ENCODE results near the gene APOL6.

Gene APOL6, protein sequence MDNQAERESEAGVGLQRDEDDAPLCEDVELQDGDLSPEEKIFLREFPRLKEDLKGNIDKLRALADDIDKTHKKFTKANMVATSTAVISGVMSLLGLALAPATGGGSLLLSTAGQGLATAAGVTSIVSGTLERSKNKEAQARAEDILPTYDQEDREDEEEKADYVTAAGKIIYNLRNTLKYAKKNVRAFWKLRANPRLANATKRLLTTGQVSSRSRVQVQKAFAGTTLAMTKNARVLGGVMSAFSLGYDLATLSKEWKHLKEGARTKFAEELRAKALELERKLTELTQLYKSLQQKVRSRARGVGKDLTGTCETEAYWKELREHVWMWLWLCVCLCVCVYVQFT

DNA sequence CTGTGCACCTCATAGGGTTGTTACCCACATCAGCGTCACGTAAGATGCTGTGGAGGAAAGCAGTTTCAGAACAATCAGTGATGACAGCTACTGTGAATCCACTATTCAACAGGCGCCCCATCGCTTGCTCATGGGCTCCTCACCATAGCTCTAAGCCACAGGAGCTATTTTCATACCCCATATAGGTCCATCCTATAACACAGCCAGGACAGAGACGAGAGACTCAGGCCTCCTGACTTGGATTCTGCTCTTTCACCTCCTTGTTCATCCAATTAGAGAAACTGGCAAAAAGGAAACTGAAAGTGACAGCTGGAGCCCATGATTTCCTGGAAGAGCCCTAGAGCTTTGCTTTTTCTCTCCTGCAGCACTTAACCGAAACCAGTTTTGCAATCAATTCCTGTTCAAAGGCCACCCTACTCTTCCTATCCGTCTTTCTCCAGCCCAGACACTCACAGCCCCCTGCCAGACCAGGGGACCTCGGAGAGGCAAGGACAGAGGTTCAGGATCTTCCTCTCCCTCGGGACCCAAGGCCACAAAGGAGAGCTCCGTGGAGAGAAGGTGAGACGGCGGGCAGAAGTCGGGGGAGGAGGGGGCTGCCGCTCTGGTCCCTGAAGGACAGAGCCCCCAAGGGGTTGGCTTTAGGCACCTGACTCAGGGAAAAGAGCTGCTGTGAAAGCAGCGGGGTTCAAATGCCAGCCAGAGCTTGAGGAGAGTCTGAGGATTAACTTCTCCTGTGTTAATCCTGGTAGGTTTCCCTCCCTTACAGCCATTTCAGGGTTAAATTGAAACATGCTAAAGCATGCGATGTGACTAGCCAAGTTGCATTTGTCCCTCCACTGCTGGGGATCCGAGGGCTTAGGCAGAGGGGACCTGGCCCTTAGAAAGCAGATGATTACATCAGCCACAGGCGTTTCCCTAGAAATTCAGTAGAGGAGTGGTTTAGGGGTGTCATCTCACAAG is at the start of gene APOL6:
APOL6 (plus strand) TSS at position 381 of the 960 bp plus-strand sequence. CDS start 7,980 bp downstream, outside the sequence.
- H3K4me1 ChIP-seq (ENCODE audit: control insufficient read depth, insufficient read depth, low read length) = peaks cover 12% of the 10 kb centered on the region
- H3K27ac ChIP-seq (ENCODE audit: low read depth, low read length) = peak within 1 kb of the TSS; percentile 40

DNA sequence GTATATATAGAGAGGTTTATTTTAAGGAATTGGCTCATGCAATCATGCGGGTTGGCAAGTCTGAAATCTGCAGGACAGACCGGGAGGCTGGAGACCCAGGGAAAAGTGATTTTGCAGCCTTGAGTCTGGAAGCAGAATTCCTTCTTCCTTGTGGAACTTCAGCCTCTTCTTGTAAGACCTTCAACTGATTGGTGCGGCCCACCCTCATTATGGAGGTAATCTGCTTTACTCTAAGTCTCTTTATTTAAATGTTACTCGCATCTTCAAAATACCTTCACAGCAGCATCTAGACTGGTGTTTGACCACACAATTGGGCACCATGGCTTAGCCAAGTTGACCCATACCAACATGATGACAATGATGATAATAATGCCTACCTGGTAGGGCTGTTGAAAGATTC is 48.9 kb upstream of the APOL6 start:
- H3K27me3 ChIP-seq (ENCODE audit: control insufficient read depth, insufficient read depth, low read length) = no peaks in the 10 kb centered on the region
- H3K4me3 ChIP-seq (ENCODE audit: low read depth, low read length) = no peak overlapping the region
- no peaks in the 10 kb centered on the region for H3K9me3 ChIP-seq (ENCODE audit: control insufficient read depth, insufficient read depth, low read length)
- no peaks in the 10 kb centered on the region for H3K36me3 ChIP-seq (ENCODE audit: control insufficient read depth, insufficient read depth, low read length)
- no peaks in the 10 kb centered on the region for H3K4me1 ChIP-seq (ENCODE audit: control insufficient read depth, insufficient read depth, low read length)
- H3K27ac ChIP-seq (ENCODE audit: low read depth, low read length) = no peak overlapping the region
- H3K9ac ChIP-seq (ENCODE audit: low read depth, low read length) = no peak overlapping the region

More for the DNA sequence above, at the start of gene APOL6:
- Histone ChIP-seq H3K9me3 (ENCODE audit: control insufficient read depth, insufficient read depth, low read length) (no peaks in the 10 kb centered on the region; the same call in 1 of the 2 replicates), H3K9ac (ENCODE audit: low read depth, low read length) (peak within 1 kb of the TSS; percentile 46; the same call in 1 of the 2 replicates), H3K4me3 (ENCODE audit: low read depth, low read length) (no peak within 1 kb of the TSS), H3K36me3 (ENCODE audit: control insufficient read depth, insufficient read depth, low read length) (no peaks in the 10 kb centered on the region), H3K27me3 (ENCODE audit: control insufficient read depth, insufficient read depth, low read length) (no peaks in the 10 kb centered on the region)

DNA sequence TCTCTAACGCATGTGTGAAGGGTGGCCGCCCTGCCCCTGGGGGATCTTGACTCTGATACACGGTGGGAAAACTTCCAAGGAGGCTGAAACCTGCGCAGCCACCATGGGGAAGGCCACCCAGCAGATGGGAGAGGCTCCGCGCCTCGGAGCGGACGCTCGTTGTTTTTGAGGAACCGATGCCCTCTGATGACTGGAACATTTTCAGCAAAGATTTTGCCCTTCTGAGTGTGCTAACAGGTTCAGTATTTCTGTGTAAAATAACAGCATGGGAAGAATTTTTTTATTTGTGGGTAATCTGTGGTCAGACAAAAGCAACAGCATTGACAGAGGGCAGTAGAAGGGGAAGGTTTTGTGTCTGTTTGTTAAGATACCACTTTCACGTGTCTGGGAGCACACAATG is 47.8 kb upstream of the APOL6 start:
- Histone ChIP-seq H3K9me3 (ENCODE audit: control insufficient read depth, insufficient read depth, low read length) (no peaks in the 10 kb centered on the region), H3K4me1 (ENCODE audit: control insufficient read depth, insufficient read depth, low read length) (no peaks in the 10 kb centered on the region), H3K27ac (ENCODE audit: low read depth, low read length) (no peak overlapping the region), H3K27me3 (ENCODE audit: control insufficient read depth, insufficient read depth, low read length) (no peaks in the 10 kb centered on the region), H3K9ac (ENCODE audit: low read depth, low read length) (no peak overlapping the region), H3K36me3 (ENCODE audit: control insufficient read depth, insufficient read depth, low read length) (no peaks in the 10 kb centered on the region), H3K4me3 (ENCODE audit: low read depth, low read length) (no peak overlapping the region)

DNA sequence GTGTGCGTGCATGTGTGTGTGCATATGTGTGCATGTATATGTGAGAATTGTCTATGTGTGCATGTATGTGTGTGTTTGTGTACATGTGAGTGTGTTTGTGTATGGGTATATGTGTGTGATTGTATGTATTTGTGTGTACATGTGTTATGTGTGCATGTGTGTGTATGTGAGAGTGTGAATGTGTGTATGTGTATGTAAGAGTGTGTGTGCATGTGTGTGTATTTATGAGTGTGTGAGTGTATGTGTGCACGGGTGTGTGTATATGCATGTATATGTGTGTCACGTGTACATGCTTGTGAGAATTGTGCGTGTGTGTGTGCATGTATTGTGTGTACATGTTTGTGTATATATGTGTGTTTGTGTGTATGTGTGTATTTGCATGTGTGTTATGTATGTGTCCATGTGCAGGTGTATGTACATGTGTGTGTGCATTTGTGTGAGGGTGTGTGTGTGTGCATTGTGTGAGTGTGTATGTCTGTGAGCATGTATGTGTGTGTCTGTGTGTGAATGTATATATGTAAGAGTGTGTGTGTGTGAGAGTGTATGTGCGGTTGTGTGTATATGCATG is 47.1 kb upstream of the APOL6 start:
- Histone ChIP-seq H3K36me3 (ENCODE audit: control insufficient read depth, insufficient read depth, low read length) (no peaks in the 10 kb centered on the region), H3K9me3 (ENCODE audit: control insufficient read depth, insufficient read depth, low read length) (no peaks in the 10 kb centered on the region), H3K27ac (ENCODE audit: low read depth, low read length) (no peak overlapping the region), H3K9ac (ENCODE audit: low read depth, low read length) (no peak overlapping the region), H3K4me1 (ENCODE audit: control insufficient read depth, insufficient read depth, low read length) (no peaks in the 10 kb centered on the region), H3K4me3 (ENCODE audit: low read depth, low read length) (no peak overlapping the region), H3K27me3 (ENCODE audit: control insufficient read depth, insufficient read depth, low read length) (no peaks in the 10 kb centered on the region)

DNA sequence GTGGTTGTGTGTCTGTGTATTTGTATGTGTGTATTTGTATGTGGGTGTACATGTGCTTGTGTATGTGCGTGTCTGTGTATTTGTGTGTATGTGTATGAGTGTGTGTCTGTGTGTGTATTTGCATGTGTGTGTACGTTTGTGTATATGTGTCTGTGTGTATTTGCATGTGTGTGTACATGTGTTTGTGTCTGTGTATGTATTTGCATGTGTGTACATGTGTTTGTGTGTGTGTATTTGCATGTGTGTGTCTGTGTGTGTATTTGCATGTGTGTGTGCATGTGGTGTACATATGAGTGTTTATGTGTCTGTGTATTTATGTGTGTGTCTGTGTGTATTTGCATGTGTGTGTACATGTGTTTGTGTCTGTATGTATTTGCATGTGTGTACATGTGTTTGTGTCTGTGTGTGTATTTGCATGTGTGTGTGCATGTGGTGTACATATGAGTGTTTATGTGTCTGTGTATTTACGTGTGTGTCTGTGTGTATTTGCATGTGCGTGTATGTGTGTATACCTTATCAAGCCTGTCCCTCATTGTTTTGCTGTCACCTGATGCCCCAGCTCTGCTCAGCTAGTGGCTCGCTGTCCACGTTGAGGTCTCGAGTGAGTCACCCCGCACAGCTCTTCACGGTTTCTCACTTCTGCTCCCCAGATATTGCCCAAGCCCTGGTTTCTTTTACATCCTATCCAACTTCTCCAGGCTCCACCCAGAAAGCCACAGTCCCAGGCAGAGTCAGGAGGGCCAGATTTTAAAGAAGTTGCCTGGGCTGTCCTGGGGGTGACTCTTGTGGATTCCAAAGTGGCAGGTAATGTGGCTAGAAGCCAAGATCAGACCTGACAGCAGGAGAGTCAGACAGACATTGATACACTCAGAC is 46.3 kb upstream of the APOL6 start:
- H3K27ac ChIP-seq (ENCODE audit: low read depth, low read length) = no peak overlapping the region

DNA sequence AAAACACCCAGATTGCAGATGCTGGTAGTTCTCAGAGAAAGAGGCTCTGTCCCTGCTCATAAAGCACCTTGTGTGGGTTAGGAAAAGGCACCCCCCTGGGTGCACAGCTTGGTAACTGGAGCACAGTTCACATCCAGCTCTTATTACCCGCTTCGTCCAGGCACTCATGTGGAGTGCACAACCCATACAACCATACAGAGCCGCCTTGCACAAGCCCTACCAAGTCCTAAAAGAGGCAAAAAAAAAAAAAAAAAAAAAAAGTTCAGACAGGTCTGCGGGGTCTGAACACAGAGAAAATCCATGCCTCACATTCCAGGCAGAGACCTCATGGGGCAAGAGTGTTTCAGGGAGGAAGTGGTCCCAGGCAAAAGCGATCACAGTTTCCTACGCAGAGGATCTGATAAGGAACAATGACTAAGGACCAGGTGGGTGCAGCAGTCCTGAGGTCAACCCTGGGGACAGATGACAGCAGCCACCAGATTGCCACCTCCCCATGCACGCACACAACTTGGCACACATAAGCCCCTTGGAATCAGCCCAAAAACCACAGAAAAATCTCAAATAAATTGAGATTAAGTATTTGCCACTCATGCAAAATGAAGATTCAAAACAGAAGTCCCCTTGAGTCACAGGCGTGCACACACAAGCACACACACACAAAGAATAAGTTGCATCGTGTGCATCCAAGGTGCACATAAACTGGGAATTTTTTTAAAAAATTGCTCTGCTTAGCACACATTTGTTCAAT is 43.5 kb upstream of the APOL6 start:
- Histone ChIP-seq H3K9ac (ENCODE audit: low read depth, low read length) (no peak overlapping the region), H3K9me3 (ENCODE audit: control insufficient read depth, insufficient read depth, low read length) (no peaks in the 10 kb centered on the region), H3K4me1 (ENCODE audit: control insufficient read depth, insufficient read depth, low read length) (no peaks in the 10 kb centered on the region), H3K27ac (ENCODE audit: low read depth, low read length) (no peak overlapping the region), H3K4me3 (ENCODE audit: low read depth, low read length) (no peak overlapping the region), H3K27me3 (ENCODE audit: control insufficient read depth, insufficient read depth, low read length) (no peaks in the 10 kb centered on the region), H3K36me3 (ENCODE audit: control insufficient read depth, insufficient read depth, low read length) (no peaks in the 10 kb centered on the region)

More for the DNA sequence above, 46.3 kb upstream of the APOL6 start:
- H3K27me3 ChIP-seq (ENCODE audit: control insufficient read depth, insufficient read depth, low read length) = no peaks in the 10 kb centered on the region
- H3K36me3 ChIP-seq (ENCODE audit: control insufficient read depth, insufficient read depth, low read length) = no peaks in the 10 kb centered on the region
- H3K9me3 ChIP-seq (ENCODE audit: control insufficient read depth, insufficient read depth, low read length) = no peaks in the 10 kb centered on the region
- H3K4me3 ChIP-seq (ENCODE audit: low read depth, low read length) = no peak overlapping the region
- H3K9ac ChIP-seq (ENCODE audit: low read depth, low read length) = no peak overlapping the region
- H3K4me1 ChIP-seq (ENCODE audit: control insufficient read depth, insufficient read depth, low read length) = no peaks in the 10 kb centered on the region

DNA sequence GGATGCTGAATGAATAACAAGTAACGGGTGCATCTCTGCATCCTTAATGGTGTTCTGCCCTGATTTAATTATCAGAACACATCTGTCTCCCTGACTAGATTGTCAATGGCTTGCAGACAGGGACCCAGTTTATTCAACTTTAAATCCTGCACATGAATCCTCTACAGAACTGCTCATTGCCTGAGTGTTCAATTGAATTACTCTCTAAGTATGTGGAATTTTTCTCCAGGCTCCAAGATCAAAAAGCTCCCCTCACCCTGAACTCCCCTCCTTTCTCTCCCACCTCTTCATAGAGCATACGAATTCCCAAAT is 42.9 kb upstream of the APOL6 start:
- no peaks in the 10 kb centered on the region for H3K9me3 ChIP-seq (ENCODE audit: control insufficient read depth, insufficient read depth, low read length)
- H3K9ac ChIP-seq (ENCODE audit: low read depth, low read length) = no peak overlapping the region
- H3K36me3 ChIP-seq (ENCODE audit: control insufficient read depth, insufficient read depth, low read length) = no peaks in the 10 kb centered on the region
- H3K4me1 ChIP-seq (ENCODE audit: control insufficient read depth, insufficient read depth, low read length) = no peaks in the 10 kb centered on the region
- no peak overlapping the region for H3K27ac ChIP-seq (ENCODE audit: low read depth, low read length)
- no peak overlapping the region for H3K4me3 ChIP-seq (ENCODE audit: low read depth, low read length)
- no peaks in the 10 kb centered on the region for H3K27me3 ChIP-seq (ENCODE audit: control insufficient read depth, insufficient read depth, low read length)

DNA sequence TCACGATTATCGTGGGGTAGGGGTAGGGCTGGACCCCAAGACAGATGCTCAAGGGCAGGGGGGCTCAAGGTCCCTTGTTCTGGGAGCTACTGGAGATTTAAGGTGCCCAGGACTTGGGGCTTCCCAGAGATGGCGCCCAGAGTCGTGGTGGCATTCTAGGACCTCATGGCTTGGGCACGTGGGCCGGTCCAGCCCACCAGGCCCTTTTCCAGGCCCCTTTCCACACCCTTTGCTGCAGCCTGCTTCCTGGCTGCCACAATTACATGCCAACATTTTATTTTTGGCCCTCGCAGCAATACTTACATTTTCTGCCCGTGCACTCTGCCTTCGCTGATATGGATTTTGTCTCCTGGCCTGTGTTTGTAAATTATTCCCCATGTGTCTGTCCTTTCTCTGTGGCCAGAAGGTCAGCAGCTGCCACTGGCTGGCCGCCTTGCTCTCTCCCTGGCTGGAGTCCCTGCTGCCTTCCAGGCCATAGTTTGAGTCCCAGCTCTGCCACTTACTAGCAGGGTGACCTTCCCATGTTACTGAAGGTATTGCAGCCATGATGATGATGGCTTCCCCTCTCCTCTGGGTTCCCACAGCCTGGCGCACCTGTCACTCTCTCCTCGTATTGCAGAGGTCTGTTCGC is 42.3 kb upstream of the APOL6 start:
- Histone ChIP-seq H3K4me3 (ENCODE audit: low read depth, low read length) (no peak overlapping the region), H3K27me3 (ENCODE audit: control insufficient read depth, insufficient read depth, low read length) (no peaks in the 10 kb centered on the region), H3K27ac (ENCODE audit: low read depth, low read length) (no peak overlapping the region), H3K9ac (ENCODE audit: low read depth, low read length) (no peak overlapping the region), H3K36me3 (ENCODE audit: control insufficient read depth, insufficient read depth, low read length) (no peaks in the 10 kb centered on the region), H3K4me1 (ENCODE audit: control insufficient read depth, insufficient read depth, low read length) (no peaks in the 10 kb centered on the region), H3K9me3 (ENCODE audit: control insufficient read depth, insufficient read depth, low read length) (no peaks in the 10 kb centered on the region)

DNA sequence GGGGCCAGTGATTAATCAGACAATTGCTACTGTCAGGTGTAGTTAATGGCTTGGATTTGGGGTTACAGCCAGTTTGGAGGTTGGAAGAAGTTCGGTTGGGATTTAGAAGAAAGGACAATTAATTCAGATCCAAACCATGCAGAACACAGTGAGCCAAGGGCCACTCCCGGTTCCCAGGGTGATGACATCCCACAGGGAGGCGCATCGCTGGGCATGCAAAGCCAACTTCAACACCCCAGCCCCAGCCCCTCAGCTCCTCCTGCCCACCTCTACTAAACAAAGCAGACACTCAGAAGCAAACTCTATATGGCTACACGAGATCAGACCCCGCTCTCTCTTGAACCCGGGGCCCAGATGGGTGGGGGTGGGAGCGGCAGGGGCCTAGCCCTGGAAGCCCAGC is 41.3 kb upstream of the APOL6 start:
- no peak overlapping the region for H3K27ac ChIP-seq (ENCODE audit: low read depth, low read length)

More for the DNA sequence above, 41.3 kb upstream of the APOL6 start:
- H3K4me3 ChIP-seq (ENCODE audit: low read depth, low read length) = no peak overlapping the region
- H3K36me3 ChIP-seq (ENCODE audit: control insufficient read depth, insufficient read depth, low read length) = no peaks in the 10 kb centered on the region
- no peaks in the 10 kb centered on the region for H3K9me3 ChIP-seq (ENCODE audit: control insufficient read depth, insufficient read depth, low read length)
- no peaks in the 10 kb centered on the region for H3K27me3 ChIP-seq (ENCODE audit: control insufficient read depth, insufficient read depth, low read length)
- no peaks in the 10 kb centered on the region for H3K4me1 ChIP-seq (ENCODE audit: control insufficient read depth, insufficient read depth, low read length)
- no peak overlapping the region for H3K9ac ChIP-seq (ENCODE audit: low read depth, low read length)
